Neural progenitor cell (in vitro differentiated cells): Measurements from ENCODE around the gene TIGD3. TPM values are rescaled to one million over a fixed set of nuclear protein-coding genes. Genes with fewer than 3 reads are reported as not detected.

ENCODE experiments used
- DNase-seq: peaks from one replicate; pipeline ENCODE4 v3.0.0-alpha.2; 2016; ENCODE audit warnings: low spot score
- H2AFZ ChIP-seq: fragments of 200-600 bp; sonication (generic); replicated peaks from 2 replicates; pipeline ENCODE4 v1.6.1; 2016; ENCODE audit warnings: antibody characterized with exemption
- H3F3A ChIP-seq: fragments of 200-600 bp; sonication (generic); 2 replicates; pipeline ENCODE4 v1.6.1; 2016; ENCODE audit warnings: antibody characterized with exemption, low read depth
- H3K27ac ChIP-seq: fragments of 200-600 bp; sonication (generic); 2 replicates; pipeline ENCODE4 v1.5.1; 2016; ENCODE audit warnings: mild to moderate bottlenecking
- H3K27me3 ChIP-seq: fragments of 200-600 bp; sonication (generic); 2 replicates; pipeline ENCODE4 v1.6.1; 2016; ENCODE audit warnings: mild to moderate bottlenecking, moderate library complexity
- H3K36me3 ChIP-seq: fragments of 200-600 bp; sonication (generic); 2 replicates; pipeline ENCODE4 v1.5.1; 2016
- H3K4me1 ChIP-seq: fragments of 200-600 bp; sonication (generic); 2 replicates; pipeline ENCODE4 v1.6.1; 2016; ENCODE audit warnings: mixed run types
- H3K4me2 ChIP-seq: fragments of 200-600 bp; sonication (generic); 2 replicates; pipeline ENCODE4 v1.6.1; 2016
- H3K4me3 ChIP-seq: fragments of 200-600 bp; sonication (generic); 2 replicates; pipeline ENCODE4 v1.5.1; 2016
- H3K79me2 ChIP-seq: fragments of 200-600 bp; sonication (generic); 2 replicates; pipeline ENCODE4 v1.6.1; 2016; ENCODE audit warnings: low read depth
- H3K9ac ChIP-seq: fragments of 200-600 bp; sonication (generic); 2 replicates; pipeline ENCODE4 v1.6.1; 2016
- H3K9me3 ChIP-seq: fragments of 200-600 bp; sonication (generic); 2 replicates; pipeline ENCODE4 v1.5.1; 2016; ENCODE audit warnings: low read depth
- H4K20me1 ChIP-seq: fragments of 200-600 bp; sonication (generic); 2 replicates; pipeline ENCODE4 v1.6.1; 2016; ENCODE audit warnings: low read depth
- H3K27ac Mint-ChIP-seq: 3 replicates; pipeline ENCODE4 v1.8.0; 2021; ENCODE audit warnings: mixed read lengths
- H3K27me3 Mint-ChIP-seq: 2 replicates; pipeline ENCODE4 v1.8.0; 2022; ENCODE audit warnings: low read depth, mild to moderate bottlenecking, inconsistent platforms, moderate library complexity, mixed read lengths; ENCODE audit not compliant: insufficient read depth
- H3K36me3 Mint-ChIP-seq: 3 replicates; pipeline ENCODE4 v1.8.0; 2021; ENCODE audit warnings: mixed read lengths
- H3K4me1 Mint-ChIP-seq: 3 replicates; pipeline ENCODE4 v1.8.0; 2021; ENCODE audit warnings: mixed read lengths
- H3K4me3 Mint-ChIP-seq: 3 replicates; pipeline ENCODE4 v1.8.0; 2021; ENCODE audit warnings: mild to moderate bottlenecking, moderate library complexity, mixed read lengths
- H3K9me3 Mint-ChIP-seq: 3 replicates; pipeline ENCODE4 v1.8.0; 2020; ENCODE audit warnings: mixed read lengths
- CTCF ChIP-seq: fragments of 200-600 bp; sonication (generic); IDR thresholded peaks from 2 replicates; pipeline ENCODE4 v1.5.1; 2017; ENCODE audit warnings: antibody characterized with exemption, mild to moderate bottlenecking
- EZH2 ChIP-seq: fragments of 200-600 bp; sonication (generic); IDR thresholded peaks from 2 replicates; pipeline ENCODE4 v1.6.1; 2017; ENCODE audit warnings: antibody characterized with exemption, mild to moderate bottlenecking, moderate library complexity
- EZH2phosphoT487 ChIP-seq: fragments of 200-600 bp; sonication (generic); IDR thresholded peaks from 2 replicates; pipeline ENCODE4 v1.6.1; 2017; ENCODE audit warnings: antibody characterized with exemption
- total RNA-seq: library from RNA; depleted of rRNA; stranded (reverse); fragments of >200 nt; gene quantifications from 2 replicates; pipeline ENCODE4 v1.2.3, GENCODE V29; 2015; ENCODE audit warnings: low replicate concordance

The TIGD3 gene
- total RNA-seq, 1 donor from 2014 or later, result 2.5 TPM

GRCh38 chr11:65392186-65392829, 37.8 kb downstream of the TIGD3 start:
- no peaks in the 10 kb centered on the region for H3K9me3 ChIP-seq
- H4K20me1 ChIP-seq, result peaks cover 4% of the 10 kb centered on the region
- Mint-ChIP-seq H3K27ac (no peak overlapping the region), H3K27me3 (peaks cover 7% of the 10 kb centered on the region), H3K36me3 (peaks cover 3% of the 10 kb centered on the region), H3K9me3 (no peaks in the 10 kb centered on the region), H3K4me3 (no peak overlapping the region), H3K4me1 (peaks cover 16% of the 10 kb centered on the region)
- DNase-seq, result no peak
- TF ChIP-seq EZH2phosphoT487 (no peak), CTCF (no peak), EZH2 (no peak)
- peaks cover 10% of the 10 kb centered on the region for H3K4me1 ChIP-seq
- no peak overlapping the region for H2AFZ ChIP-seq
- no peaks in the 10 kb centered on the region for H3F3A ChIP-seq
- no peak overlapping the region for H3K4me3 ChIP-seq
- H3K9ac ChIP-seq, result no peak overlapping the region
- H3K4me2 ChIP-seq, result no peak overlapping the region
- no peaks in the 10 kb centered on the region for H3K27me3 ChIP-seq
- H3K27ac ChIP-seq, result no peak overlapping the region
- H3K36me3 ChIP-seq, result no peaks in the 10 kb centered on the region
- peaks cover under 1% of the 10 kb centered on the region for H3K79me2 ChIP-seq

- TF ChIP-seq EZH2phosphoT487 (no peak), EZH2 (no peak), CTCF (no peak)
- no peaks in the 10 kb centered on the region for H3K9me3 ChIP-seq
- no peak for DNase-seq
- peaks cover 4% of the 10 kb centered on the region for H4K20me1 ChIP-seq
- H3K4me3 Mint-ChIP-seq, result no peak overlapping the region
- H3K79me2 ChIP-seq, result no peaks in the 10 kb centered on the region
- H3K36me3 Mint-ChIP-seq, result peaks cover 5% of the 10 kb centered on the region
- peaks cover 16% of the 10 kb centered on the region for H3K4me1 Mint-ChIP-seq
- no peak overlapping the region for H3K9ac ChIP-seq
- H3K27me3 Mint-ChIP-seq, result peaks cover 7% of the 10 kb centered on the region
- H2AFZ ChIP-seq, result no peak overlapping the region
- H3K27ac Mint-ChIP-seq, result no peak overlapping the region
- H3K9me3 Mint-ChIP-seq, result no peaks in the 10 kb centered on the region
- H3K4me1 ChIP-seq, result peaks cover 10% of the 10 kb centered on the region
- no peak overlapping the region for H3K27ac ChIP-seq
- H3K4me2 ChIP-seq, result no peak overlapping the region
- no peaks in the 10 kb centered on the region for H3F3A ChIP-seq
- H3K27me3 ChIP-seq, result no peaks in the 10 kb centered on the region
- H3K36me3 ChIP-seq, result no peaks in the 10 kb centered on the region
- H3K4me3 ChIP-seq, result no peak overlapping the region
Observed at GRCh38 chr11:65392899-65393298, 38.3 kb downstream of the TIGD3 start.

GRCh38 chr11:65393513-65394079, 39.0 kb downstream of the TIGD3 start:
- Histone ChIP-seq H3K36me3 (no peaks in the 10 kb centered on the region), H2AFZ (no peak overlapping the region), H3K4me2 (no peak overlapping the region), H3K27me3 (no peaks in the 10 kb centered on the region), H3K79me2 (no peaks in the 10 kb centered on the region), H3K27ac (no peak overlapping the region), H3F3A (no peaks in the 10 kb centered on the region), H3K4me3 (no peak overlapping the region), H3K4me1 (peaks cover 10% of the 10 kb centered on the region), H4K20me1 (peaks cover 4% of the 10 kb centered on the region), H3K9ac (no peak overlapping the region), H3K9me3 (no peaks in the 10 kb centered on the region)
- TF ChIP-seq CTCF (no peak), EZH2 (no peak)
- H3K4me1 Mint-ChIP-seq, result peaks cover 11% of the 10 kb centered on the region
- H3K36me3 Mint-ChIP-seq, result peaks cover 5% of the 10 kb centered on the region
- H3K27ac Mint-ChIP-seq, result no peak overlapping the region
- H3K27me3 Mint-ChIP-seq, result peaks cover 7% of the 10 kb centered on the region
- no peak overlapping the region for H3K4me3 Mint-ChIP-seq
- no peak for DNase-seq
- H3K9me3 Mint-ChIP-seq, result no peaks in the 10 kb centered on the region
